ENCODE results near the gene ARHGAP1.

The ARHGAP1 gene

DNA sequence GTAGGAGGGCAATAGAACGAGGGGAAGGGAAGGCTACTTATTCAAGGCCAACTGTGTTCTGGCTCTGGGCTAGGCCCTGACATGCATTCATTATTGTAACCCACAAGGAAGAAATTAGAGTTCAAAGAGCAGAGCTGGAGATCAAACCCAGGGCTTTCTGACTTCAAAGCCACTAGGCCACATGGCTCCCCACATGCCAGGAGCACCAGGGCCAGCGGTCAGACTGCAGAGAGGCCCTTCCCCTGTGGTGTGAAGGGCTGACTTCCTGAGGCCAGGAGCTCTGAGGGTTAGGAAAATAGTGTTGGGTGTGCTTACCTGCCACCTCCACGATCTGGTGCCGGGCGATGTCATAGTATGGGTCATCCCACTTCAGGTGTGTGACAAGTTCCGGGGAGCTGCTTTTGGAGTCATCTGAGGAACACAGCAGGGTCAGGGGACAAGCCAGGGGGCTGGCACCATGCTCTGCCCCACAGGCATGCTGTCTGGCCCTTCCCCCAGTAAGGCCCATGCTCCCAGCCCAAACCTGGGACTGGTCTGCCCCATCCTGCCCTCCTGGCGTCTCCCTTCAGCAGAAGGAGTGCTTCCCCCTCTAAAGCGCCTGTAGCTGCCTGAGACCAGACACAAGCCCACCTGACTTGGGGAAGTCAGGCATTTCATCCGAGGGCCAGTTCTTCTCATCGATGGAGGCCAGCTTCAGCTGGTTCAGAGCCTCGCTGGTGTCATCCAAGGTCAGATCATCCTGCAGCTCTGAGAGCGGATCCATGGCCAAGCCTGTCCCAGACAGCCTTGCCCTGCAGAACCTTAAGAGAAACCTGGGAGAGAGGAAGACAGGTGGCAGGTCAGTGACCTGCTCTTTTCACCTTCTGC, 4.8 kb downstream of the ARHGAP1 start:
- no peaks in the 10 kb centered on the region for H3K9me3 ChIP-seq
- no peaks in the 10 kb centered on the region for H3K27me3 ChIP-seq
- H3K36me3 ChIP-seq, result peaks cover 12 to 57% (median 55%) of the 10 kb centered on the region in 3 donors
- TF ChIP-seq, protein P1, sequence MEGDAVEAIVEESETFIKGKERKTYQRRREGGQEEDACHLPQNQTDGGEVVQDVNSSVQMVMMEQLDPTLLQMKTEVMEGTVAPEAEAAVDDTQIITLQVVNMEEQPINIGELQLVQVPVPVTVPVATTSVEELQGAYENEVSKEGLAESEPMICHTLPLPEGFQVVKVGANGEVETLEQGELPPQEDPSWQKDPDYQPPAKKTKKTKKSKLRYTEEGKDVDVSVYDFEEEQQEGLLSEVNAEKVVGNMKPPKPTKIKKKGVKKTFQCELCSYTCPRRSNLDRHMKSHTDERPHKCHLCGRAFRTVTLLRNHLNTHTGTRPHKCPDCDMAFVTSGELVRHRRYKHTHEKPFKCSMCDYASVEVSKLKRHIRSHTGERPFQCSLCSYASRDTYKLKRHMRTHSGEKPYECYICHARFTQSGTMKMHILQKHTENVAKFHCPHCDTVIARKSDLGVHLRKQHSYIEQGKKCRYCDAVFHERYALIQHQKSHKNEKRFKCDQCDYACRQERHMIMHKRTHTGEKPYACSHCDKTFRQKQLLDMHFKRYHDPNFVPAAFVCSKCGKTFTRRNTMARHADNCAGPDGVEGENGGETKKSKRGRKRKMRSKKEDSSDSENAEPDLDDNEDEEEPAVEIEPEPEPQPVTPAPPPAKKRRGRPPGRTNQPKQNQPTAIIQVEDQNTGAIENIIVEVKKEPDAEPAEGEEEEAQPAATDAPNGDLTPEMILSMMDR (IDR thresholded peaks at IDR 0.05), result no peak
- H3K4me1 ChIP-seq, result peaks cover 13 to 72% (median 65%) of the 10 kb centered on the region in 4 donors
- intact Hi-C loops (cut with DNase I; ENCODE audit: low total_unique reads), result no loop called here
- DNase-seq, result no peak
- no peak overlapping the region for H3K4me3 ChIP-seq
- peak overlapping the region; percentile 78 to 92 for H3K27ac ChIP-seq

DNA sequence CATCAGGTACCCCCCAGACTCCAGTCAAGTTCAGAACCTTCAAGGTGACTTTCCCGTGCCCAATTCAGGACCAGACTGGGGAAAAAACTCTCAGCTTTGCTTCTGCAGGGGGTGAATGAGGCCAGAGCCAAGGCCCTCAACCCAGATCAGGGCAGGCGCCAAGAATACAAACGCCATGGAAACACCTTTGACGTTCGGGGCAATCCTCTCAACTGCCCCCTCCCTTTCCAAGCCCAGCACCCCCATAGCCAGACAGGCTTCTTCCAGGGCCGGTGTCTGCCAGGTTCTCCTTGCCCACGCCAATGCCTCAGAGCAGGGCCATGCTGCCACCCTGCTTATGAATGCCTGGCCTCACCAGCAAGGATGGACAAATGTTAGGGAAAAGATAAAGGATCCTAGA, 5.8 kb downstream of the ARHGAP1 start:
- H3K9me3 ChIP-seq, result no peaks in the 10 kb centered on the region
- peaks cover 12 to 63% (median 61%) of the 10 kb centered on the region in 3 donors for H3K36me3 ChIP-seq
- no peak for DNase-seq
- intact Hi-C loops (cut with DNase I; ENCODE audit: low total_unique reads), result no loop called here
- no peaks in the 10 kb centered on the region for H3K27me3 ChIP-seq
- H3K27ac ChIP-seq, result peak overlapping the region; percentile 78 to 92
- no peak overlapping the region for H3K4me3 ChIP-seq
- TF ChIP-seq, protein P1 (IDR thresholded peaks at IDR 0.05), result no peak
- H3K4me1 ChIP-seq, result peaks cover 13 to 69% (median 64%) of the 10 kb centered on the region in 4 donors

DNA sequence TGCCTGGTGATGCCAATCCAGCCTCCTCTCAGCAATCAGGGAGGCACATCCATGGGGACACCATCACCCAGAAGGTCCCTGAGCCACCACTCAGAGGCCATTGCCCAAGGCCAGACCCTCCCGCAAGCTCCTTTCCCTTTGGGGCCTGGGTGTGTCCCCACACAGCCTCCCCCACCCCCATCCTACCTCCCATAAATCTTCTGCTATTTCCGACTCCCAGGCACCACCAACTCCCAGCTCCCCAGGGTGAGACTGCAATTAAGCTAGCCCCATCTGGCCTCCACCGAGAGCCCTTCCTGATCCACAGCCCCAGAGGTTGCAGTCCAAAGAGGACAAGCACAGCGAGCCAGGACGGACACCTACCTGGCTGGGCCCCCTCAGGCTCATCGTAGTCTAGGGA, 6.3 kb downstream of the ARHGAP1 start:
- H3K27ac ChIP-seq, result peak overlapping the region; percentile 78 to 92
- H3K4me1 ChIP-seq, result peaks cover 13 to 63% (median 58%) of the 10 kb centered on the region in 4 donors
- H3K36me3 ChIP-seq, result peaks cover 12 to 68% (median 67%) of the 10 kb centered on the region in 3 donors
- no peak for DNase-seq
- H3K27me3 ChIP-seq, result no peaks in the 10 kb centered on the region
- H3K9me3 ChIP-seq, result no peaks in the 10 kb centered on the region
- H3K4me3 ChIP-seq, result no peak overlapping the region
- TF ChIP-seq, protein P1 (IDR thresholded peaks at IDR 0.05), result no peak
- intact Hi-C loops (cut with DNase I; ENCODE audit: low total_unique reads), result no loop called here

DNA sequence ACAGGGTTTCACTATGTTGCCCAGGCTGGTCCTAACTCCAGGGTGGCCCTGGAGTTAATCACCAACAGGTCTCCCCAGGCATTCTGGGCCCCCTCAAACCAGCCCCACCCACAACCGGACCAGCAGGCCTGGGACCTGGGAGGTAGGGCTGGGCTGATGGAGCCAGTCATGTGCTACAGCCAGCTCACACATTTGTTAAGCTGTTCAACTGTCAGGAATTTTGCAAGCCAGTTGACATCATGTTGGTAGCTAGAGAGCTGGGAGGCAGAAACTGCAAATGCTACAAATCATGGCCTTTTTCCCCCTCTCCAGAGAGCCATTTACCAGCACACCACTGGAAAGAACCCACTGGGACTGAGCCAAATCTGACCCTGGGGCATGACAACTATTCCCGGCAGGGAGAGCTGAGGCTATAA, 6.8 kb downstream of the ARHGAP1 start:
- Histone ChIP-seq H3K9me3 (no peaks in the 10 kb centered on the region), H3K4me3 (no peak overlapping the region), H3K36me3 (peaks cover 12 to 73% (median 69%) of the 10 kb centered on the region in 3 donors), H3K4me1 (peaks cover 13 to 59% (median 54%) of the 10 kb centered on the region in 4 donors), H3K27ac (peak overlapping the region; percentile 78 to 92), H3K27me3 (no peaks in the 10 kb centered on the region)
- peak in 1 of 2 donors; percentile 81 for DNase-seq
- intact Hi-C loops (cut with DNase I; ENCODE audit: low total_unique reads), result no loop called here
- TF ChIP-seq, protein P1 (IDR thresholded peaks at IDR 0.05), result no peak

DNA sequence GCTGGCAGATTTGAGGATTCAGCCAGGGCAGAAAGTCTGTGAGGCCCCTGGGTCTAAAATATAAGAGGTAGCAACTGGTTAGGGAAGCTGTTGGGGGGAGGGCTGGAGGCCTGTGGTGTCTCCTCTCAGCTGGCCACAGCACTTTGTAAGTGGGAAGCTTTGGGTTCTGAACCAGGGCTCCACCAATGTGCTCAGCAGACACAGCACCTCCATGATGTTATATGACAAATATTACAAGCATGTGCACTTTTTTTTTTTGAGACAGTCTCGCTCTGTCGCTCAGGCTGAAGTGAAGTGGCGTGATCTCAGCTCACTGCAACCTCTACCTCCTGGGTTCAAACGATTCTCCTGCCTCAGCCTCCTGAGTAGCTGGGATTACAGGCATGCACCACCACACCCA, 8.0 kb downstream of the ARHGAP1 start:
- TF ChIP-seq, protein P1 (IDR thresholded peaks at IDR 0.05), result no peak
- Histone ChIP-seq H3K9me3 (no peaks in the 10 kb centered on the region), H3K36me3 (peaks cover 19 to 85% (median 80%) of the 10 kb centered on the region in 3 donors), H3K4me1 (peaks cover 13 to 57% (median 47%) of the 10 kb centered on the region in 4 donors), H3K4me3 (no peak overlapping the region), H3K27ac (peak overlapping the region; percentile 10 to 32), H3K27me3 (no peaks in the 10 kb centered on the region)
- intact Hi-C loops (cut with DNase I; ENCODE audit: low total_unique reads), result no loop called here
- no peak for DNase-seq

All from tibial artery (tissue), 4 donors.